Urinary bladder (tissue), 2 donors: ENCODE data around the gene C19orf44. TPM values are rescaled to one million over a fixed set of nuclear protein-coding genes. Genes with fewer than 3 reads are reported as not detected.

ENCODE experiments used
- polyA plus RNA-seq: library from polyadenylated mRNA; stranded (reverse); fragments of 200-250 nt; gene quantifications from one replicate; pipeline ENCODE4 v1.2.3, GENCODE V29; 2013
- small RNA-seq: library from RNA; depleted of rRNA; stranded (forward); fragments of <200 nt; gene quantifications from one replicate; pipeline ENCODE3, GENCODE V24; 2014
- total RNA-seq: library from RNA; depleted of rRNA; stranded (reverse); fragments of >200 nt; gene quantifications from one replicate; pipeline ENCODE4 v1.2.3, GENCODE V29; 2014
- donor health status: healthy.

Gene C19orf44
- total and polyA plus RNA-seq, 2 donors, result 4.7 to 6.2 TPM

Small RNA genes lying within 50 kb of the gene (small RNA-seq; reads per million reads assigned to genes)
- not detected for gene RN7SL146P

Other genes starting within 250 kb of the C19orf44 start
- 14.2 TPM for gene KLF2, start 171.6 kb upstream of the C19orf44 start, total RNA-seq
- 155 TPM for gene KLF2, start 171.6 kb upstream of the C19orf44 start, polyA plus RNA-seq
- gene EPS15L1, start 24.4 kb upstream of the C19orf44 start, total RNA-seq, result 18.6 TPM
- 28.3 TPM for gene EPS15L1, start 24.4 kb upstream of the C19orf44 start, polyA plus RNA-seq
- gene CALR3, start 227 bp upstream of the C19orf44 start, total RNA-seq, result not detected
- not detected for gene CALR3, start 227 bp upstream of the C19orf44 start, polyA plus RNA-seq
- gene CHERP, start 46.0 kb downstream of the C19orf44 start, total RNA-seq, result 12.8 TPM
- 27.2 TPM for gene CHERP, start 46.0 kb downstream of the C19orf44 start, polyA plus RNA-seq
- gene SLC35E1, start 76.0 kb downstream of the C19orf44 start, total RNA-seq, result 18.9 TPM
- 22.8 TPM for gene SLC35E1, start 76.0 kb downstream of the C19orf44 start, polyA plus RNA-seq
- gene MED26, start 131.8 kb downstream of the C19orf44 start, total RNA-seq, result 3.5 TPM
- 7.6 TPM for gene MED26, start 131.8 kb downstream of the C19orf44 start, polyA plus RNA-seq
- gene SMIM7, start 163.8 kb downstream of the C19orf44 start, total RNA-seq, result 73.8 TPM
- 84.3 TPM for gene SMIM7, start 163.8 kb downstream of the C19orf44 start, polyA plus RNA-seq
- gene TMEM38A, start 164.7 kb downstream of the C19orf44 start, total RNA-seq, result 8.0 TPM
- gene TMEM38A, start 164.7 kb downstream of the C19orf44 start, polyA plus RNA-seq, result 4.2 TPM
- 0.74 TPM for gene NWD1, start 223.5 kb downstream of the C19orf44 start, total RNA-seq
- gene NWD1, start 223.5 kb downstream of the C19orf44 start, polyA plus RNA-seq, result 0.14 TPM